Stimulated activated naive CD8-positive, alpha-beta T cell treated with anti-CD3 and anti-CD28 coated beads, Interleukin-15, Interleukin-2, amounts not matched to agents 100 U/mL and 50 U/mL, for 24 hours (primary cell): ENCODE measurements around the gene APC.
A peak's percentile ranks its signal among the peaks of the same experiment; 100 is the strongest.

Source experiments
- ATAC-seq: fragments of 150-1000 bp; cut with Tn5 transposase; one replicate; pipeline ENCODE4 v1.10.0; 2021
- DNase-seq: peaks from one replicate; pipeline ENCODE4 v3.0.0; 2021

Gene APC

GRCh38 chr5:112737463-112738190, at the start of gene APC:
Gene APC, plus strand, starts transcription at chr5:112737885. Its CDS starts 17,006 bp downstream, at chr5:112754891.
- DNase-seq (peak; percentile 87), ATAC-seq (peak; percentile 99)

DNA sequence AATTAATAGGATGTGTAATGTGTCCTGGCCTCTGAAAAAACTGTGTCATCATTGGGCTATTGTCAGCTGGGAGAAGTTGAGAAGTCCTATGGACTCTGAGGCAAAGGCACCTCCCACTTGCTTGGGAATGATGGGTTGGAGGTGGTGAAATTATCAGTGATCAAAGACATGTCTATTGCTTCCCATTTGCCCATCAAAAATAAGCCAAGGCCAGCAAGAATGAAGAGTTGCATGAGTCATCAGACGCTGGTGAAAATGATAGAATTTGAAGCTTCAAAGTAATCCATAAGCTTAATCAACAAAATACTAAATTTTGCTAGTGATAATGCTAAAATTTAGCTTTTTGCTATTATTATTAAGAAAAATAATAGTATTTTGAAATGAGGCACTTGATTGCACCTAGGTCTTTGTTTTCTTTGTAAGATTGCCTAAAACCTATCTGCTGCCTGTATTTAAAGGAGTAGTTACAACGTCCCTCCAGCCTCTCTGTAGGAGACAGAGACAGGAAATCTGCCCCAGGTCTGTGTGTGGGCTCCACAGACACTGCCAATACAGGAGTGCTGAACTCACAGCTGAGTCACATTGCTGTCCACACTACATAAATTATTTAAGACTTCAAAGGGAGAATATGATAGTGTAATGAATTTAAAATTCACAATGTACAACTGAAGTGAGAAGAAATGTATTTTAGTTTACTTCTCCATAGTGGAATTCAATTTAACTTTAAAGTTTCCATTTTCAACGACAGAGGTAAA, 48.4 kb upstream of the APC start:
- DNase-seq (no peak), ATAC-seq (no peak)

GRCh38 chr5:112690605-112691338, 46.9 kb upstream of the APC start:
- DNase-seq (no peak), ATAC-seq (no peak)

DNA sequence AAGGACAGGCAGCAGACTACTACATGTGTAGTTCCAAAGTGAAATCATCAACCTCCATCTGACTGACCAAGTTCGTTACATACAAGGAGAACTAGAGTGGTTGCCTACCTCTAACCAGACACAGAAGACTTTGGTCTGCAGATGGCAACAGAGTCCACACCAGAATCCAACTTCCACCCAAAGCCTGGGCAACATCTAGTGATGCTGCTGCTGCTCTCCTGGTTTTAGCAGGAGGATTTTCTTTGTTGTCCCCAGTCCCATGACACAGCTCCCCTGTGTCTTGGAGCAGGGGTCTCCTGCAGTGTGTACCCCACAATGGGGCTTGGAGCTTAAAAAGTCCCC, 46.4 kb upstream of the APC start:
- DNase-seq (no peak), ATAC-seq (no peak)

DNA sequence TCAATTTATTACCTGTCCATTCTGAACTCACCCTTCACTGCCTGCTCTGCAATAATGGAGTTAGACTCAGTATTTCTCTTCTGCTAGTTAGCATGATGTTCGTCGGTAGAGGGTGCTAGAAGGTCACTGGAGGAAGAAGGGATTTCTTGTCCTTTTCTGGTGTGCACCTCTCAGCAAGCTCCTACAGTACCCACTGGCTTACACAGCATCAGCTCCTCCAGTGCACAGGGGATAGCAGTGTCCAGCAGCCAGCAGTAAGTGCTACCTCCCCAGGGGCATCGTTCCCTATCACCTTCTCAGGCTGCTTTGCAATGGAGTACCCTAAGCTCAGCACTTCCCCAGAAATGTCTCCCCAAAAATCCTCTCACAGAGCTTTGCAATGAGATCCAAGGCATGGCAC, 45.9 kb upstream of the APC start:
- DNase-seq = peak; percentile 14
- peak; percentile 28 for ATAC-seq

GRCh38 chr5:112692472-112692871, 45.2 kb upstream of the APC start:
- no peak for ATAC-seq

DNA sequence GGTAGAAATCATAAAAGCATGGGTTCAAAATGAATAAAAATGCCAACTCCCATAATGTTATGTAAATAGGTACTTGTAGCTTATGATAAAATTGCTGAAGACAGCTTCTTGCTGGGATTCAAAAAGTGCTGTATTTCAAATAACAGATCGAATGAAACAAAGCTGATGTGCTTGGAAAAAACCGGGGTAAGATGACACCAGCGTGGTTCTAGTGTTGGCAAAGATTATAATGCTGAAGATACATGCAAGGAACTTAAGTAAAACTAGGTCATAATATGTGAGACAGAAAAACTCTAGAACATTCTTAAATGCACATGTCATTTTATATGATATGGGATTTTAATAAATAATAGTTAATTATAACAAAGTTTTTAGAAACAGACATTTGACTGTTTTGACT, 44.4 kb upstream of the APC start:
- ATAC-seq (no peak), DNase-seq (no peak)

More at GRCh38 chr5:112692472-112692871, 45.2 kb upstream of the APC start:
- DNase-seq = no peak

GRCh38 chr5:112694853-112695709, 42.6 kb upstream of the APC start:
- DNase-seq (no peak), ATAC-seq (no peak)

GRCh38 chr5:112696786-112697185, 40.9 kb upstream of the APC start:
- no peak for DNase-seq
- ATAC-seq = no peak

GRCh38 chr5:112697322-112697721, 40.4 kb upstream of the APC start:
- DNase-seq (no peak), ATAC-seq (no peak)

DNA sequence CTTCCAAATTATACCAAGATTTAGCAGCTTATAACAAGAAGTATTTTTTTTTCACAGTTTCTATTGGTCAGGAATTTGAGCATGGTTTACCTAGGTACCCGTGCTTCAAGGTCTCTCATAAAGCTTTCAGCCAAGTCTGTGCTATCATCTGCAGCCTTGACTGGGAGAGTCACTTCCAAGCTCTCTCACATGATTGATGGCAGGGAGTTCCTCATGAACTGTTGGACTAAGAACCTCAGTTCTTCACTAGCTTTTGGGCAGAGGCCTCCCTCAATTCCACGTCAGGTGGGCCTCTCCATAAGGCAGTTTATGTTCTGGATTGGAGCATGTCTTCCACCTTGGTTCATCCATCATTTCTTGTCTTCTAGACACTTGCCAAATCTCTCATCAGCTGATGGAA, 39.9 kb upstream of the APC start:
- no peak for ATAC-seq
- DNase-seq = no peak

GRCh38 chr5:112703866-112704820, 33.5 kb upstream of the APC start:
- ATAC-seq = no peak

DNA sequence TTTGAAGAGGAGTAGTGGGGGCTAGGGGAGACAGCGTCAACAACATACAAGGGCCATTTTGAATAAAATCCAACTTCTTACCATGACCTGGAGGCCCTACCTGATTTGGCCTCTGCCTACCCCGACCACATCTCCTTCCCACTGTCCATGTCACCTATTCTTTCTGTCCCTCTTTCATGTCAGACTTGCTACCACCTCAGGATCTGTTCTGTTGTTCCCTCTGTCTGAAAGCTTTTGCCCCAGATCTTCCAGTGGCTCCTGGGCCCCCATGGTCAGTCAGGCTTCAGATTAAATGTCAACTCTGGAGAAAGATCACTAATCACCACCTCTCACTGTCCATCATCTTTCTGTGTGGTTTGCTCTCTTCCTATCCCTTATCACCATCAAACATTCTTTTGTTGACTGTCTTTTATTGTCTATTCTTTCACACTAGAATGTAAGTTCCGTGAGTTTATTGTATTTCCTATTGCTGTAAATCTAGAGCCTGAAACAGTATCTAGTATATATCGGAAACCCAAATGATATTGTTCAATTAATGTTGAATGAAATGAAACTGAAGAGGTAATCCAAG, 31.2 kb upstream of the APC start:
- DNase-seq (no peak), ATAC-seq (no peak)

More at GRCh38 chr5:112703866-112704820, 33.5 kb upstream of the APC start:
- no peak for DNase-seq

- DNase-seq (peak; percentile 96), ATAC-seq (peak; percentile 97)
These were observed 30.2 kb upstream of the APC start for GRCh38 chr5:112707187-112708102.

- ATAC-seq (no peak), DNase-seq (no peak)
These were observed 29.5 kb upstream of the APC start for GRCh38 chr5:112708103-112708622.

DNA sequence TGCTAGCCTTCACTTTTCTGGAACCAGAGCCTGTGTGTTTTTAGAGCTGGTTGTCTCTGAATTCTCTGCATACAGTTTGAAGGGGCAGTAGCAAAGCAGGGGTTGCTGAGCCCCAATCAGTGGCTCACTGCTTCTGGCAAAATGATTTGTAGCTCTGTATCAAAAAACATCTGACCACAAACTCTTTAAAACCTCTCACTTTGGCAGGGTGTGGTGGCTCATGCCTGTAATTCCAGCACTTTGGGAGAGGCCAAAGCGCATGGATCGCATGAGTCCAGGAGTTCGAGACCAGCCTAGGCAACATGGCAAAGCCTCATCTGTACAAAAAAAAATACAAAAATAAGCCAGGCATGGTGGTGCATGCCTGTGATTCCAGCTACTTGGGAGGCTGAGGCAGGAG, 28.3 kb upstream of the APC start:
- DNase-seq (no peak), ATAC-seq (no peak)

DNA sequence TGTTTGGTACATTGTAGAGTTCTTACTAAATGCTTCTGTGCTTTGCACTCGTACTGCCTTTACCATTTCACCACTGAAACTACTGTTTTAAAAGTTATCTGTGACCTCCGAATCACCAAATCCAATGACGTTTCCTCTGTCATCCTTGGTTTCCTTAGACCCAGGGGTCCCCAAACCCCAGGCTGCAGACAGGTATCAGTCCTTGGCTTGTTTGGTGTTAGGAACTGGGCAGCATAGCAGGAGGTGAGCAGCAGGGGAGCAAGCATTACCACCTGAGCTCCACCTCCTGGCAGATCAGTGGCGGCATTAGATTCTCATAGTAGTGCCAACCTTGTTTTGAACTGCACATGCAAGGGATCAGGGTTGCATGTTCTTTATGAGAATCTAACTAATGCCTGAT, 26.8 kb upstream of the APC start:
- no peak for DNase-seq
- ATAC-seq = no peak

DNA sequence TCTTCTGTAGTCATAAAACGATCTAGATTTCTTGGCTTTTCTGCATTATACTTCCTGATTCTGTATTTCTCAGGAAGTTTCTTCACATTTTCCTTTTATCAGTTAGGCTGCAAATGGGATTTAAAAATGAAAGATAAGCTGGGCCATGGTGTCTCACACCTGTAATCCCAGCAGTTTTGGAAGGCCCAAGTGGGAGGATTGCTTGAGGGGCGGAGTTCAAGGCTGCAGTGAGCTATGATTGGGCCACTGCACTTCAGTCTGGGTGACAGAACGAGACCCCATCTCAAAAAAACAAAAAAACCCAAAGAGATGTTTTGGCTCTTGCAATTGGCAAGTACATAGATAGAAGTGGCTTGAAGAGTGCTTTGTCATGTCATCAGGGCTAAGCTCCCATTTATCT, 26.2 kb upstream of the APC start:
- ATAC-seq (no peak), DNase-seq (no peak)

- no peak for ATAC-seq
These were observed 24.5 kb upstream of the APC start for GRCh38 chr5:112713206-112713605.

More at GRCh38 chr5:112713206-112713605, 24.5 kb upstream of the APC start:
- no peak for DNase-seq
